OCI-LY3 (cell line): ENCODE data around the gene CFP.

Experiments used
- CTCF ChIP-seq: fragments of 200-600, 300-600 bp; sonication (generic); IDR thresholded peaks from 2 replicates; pipeline ENCODE4 v1.5.1; 2014; ENCODE audit warnings: antibody characterized with exemption, low read length, low read depth
- EZH2phosphoT487 ChIP-seq: fragments of 200-600 bp; shearing (Covaris generic); IDR thresholded peaks from 2 replicates; pipeline ENCODE4 v1.6.1; 2018; ENCODE audit warnings: antibody characterized with exemption, mixed run types, low read depth

- TF ChIP-seq CTCF (no peak), EZH2phosphoT487 (no peak)
Observed at GRCh38 chrX:47637546-47638195, 7.9 kb upstream of the CFP start.
